Eye (tissue), 1 donor: ENCODE measurements around the gene FGB.
"Not testable (repeated sequence)": the region's sequence is repeated elsewhere in the genome, so short reads cannot be mapped to it uniquely, and the experiment has no call there.

Experiments
- DNase-seq: peaks from one replicate; pipeline ENCODE4 v3.0.0-alpha.2; 2015

The FGB gene

GRCh38 chr4:154566639-154567204 lies 3.9 kb downstream of the FGB start:
- DNase-seq = no peak

DNA sequence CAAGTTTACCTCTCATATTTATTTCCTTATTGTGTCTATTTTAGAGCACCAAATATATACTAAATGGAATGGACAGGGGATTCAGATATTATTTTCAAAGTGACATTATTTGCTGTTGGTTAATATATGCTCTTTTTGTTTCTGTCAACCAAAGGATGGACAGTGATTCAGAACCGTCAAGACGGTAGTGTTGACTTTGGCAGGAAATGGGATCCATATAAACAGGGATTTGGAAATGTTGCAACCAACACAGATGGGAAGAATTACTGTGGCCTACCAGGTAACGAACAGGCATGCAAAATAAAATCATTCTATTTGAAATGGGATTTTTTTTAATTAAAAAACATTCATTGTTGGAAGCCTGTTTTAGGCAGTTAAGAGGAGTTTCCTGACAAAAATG lies 6.2 kb downstream of the FGB start:
- no peak for DNase-seq

DNA sequence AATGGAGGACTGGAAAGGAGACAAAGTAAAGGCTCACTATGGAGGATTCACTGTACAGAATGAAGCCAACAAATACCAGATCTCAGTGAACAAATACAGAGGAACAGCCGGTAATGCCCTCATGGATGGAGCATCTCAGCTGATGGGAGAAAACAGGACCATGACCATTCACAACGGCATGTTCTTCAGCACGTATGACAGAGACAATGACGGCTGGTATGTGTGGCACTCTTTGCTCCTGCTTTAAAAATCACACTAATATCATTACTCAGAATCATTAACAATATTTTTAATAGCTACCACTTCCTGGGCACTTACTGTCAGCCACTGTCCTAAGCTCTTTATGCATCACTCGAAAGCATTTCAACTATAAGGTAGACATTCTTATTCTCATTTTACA lies 6.8 kb downstream of the FGB start:
- no peak for DNase-seq

- DNase-seq = no peak
These were observed 10.5 kb downstream of the FGB start for GRCh38 chr4:154573190-154573870.

DNA sequence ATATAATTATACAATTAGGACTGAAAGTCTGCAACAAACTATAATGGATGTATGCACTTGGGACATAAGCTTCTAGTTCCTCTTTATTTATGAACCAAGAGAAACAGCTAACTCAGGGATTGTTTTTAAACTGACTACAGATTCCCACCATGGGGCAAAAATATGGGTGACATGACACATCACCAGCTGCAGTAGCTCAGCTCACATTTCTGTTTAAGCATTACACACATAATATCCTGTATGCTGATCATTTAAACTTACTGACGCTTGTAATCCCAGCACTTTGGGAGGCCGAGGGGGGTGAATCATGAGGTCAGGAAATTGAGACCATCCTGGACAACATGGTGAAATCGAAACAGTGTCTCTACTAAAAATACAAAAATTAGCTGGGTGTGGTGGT lies 11.5 kb downstream of the FGB start:
- no peak for DNase-seq

DNA sequence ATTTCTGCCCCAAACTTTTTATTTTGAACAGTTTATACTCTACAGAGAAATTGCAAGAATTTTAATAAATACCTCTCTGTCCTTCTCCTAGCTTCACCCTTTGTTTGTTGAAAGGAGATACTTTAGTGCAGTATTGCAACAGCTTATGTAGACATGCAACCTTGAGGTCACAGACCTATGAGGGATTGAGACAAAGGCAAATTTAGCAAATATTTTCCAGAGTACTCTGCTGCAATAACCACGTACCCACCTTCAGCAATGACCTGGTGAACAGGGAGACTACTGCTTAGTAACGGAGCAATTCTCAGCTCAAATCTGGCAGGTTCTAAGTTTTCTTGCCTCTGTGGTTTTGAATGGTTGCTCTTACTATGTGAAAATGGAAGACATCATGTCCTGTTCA lies 14.5 kb downstream of the FGB start:
- DNase-seq = no peak

DNA sequence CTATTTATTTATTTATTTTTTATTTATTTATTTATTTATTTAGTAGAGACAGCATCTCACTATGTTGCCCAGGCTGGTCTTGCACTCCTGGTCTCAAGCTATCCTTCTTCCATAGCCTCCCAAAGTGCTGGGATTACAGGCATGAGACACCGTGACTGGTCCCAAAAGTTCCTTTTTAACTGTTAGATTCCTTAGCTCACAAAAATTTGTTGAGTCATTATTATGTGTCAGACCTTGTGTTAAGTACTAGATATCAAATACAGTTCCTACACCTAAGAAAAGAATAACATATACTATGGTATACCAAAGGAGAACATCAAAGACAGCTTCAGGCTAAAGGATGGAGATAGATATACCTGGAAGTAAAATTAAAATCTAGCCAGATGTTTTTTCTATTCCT lies 16.1 kb downstream of the FGB start:
- no peak for DNase-seq

DNA sequence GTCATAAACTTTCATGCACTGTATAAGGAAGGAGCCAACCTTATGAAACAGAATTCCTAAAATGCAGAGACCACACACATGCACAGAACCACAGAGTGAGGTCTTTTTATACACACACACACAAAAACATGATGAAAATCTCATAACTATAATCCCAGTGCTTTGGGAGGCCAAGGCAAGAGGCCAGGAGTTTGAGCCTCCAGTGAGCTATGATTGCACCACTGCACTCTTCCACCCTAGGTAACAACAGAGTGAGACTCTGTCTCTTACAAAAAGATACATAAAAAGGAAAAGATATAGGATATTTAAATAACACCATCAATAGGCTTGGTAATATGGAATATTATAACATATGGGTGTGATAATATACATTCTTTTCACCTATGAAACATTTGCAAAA lies 17.1 kb downstream of the FGB start:
- DNase-seq = no peak

DNA sequence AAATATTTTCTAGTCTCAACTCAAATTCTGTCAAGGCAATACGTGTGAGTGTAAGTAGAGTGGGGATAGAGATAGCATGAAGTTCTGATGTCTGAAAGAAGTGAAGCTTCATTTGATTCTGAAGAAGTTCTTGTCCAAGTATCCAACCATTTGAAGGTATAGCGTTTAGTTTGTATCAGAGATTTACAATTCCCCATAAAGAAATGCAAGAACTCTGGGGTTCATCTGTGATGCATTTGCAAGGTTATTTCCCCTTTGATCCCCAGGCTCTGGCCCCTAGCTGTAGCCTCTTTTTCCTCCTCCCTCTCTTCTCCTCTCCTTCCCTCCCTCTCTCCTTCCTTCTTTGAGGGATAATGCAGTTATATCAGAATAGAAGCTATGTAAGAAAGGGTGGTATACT lies 19.9 kb downstream of the FGB start:
- DNase-seq = no peak

- DNase-seq = no peak
These were observed 20.4 kb downstream of the FGB start for GRCh38 chr4:154583230-154583629.

DNA sequence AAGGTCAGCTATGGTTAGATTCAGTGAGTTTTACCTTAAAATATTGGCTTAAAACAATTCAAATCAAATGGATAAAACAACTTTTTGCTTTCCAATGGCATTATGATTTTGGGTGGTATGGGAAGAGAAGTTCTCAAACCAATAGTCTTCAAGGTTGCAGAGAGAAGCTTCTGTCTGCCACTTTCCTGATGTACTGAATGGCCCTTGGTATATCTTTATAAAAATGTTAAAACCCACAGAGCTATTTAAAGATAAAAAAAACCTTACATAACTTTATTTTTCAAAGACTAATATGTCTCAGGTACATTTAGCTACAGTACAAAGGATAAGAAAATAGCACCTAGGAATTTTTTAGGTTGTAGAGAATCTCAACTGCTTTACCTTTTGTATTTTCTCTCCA lies 20.9 kb downstream of the FGB start:
- no peak for DNase-seq

GRCh38 chr4:154584259-154584658 lies 21.4 kb downstream of the FGB start:
- no peak for DNase-seq

GRCh38 chr4:154585369-154586018 lies 22.7 kb downstream of the FGB start:
- DNase-seq = no peak

GRCh38 chr4:154586296-154587033 lies 23.7 kb downstream of the FGB start:
- DNase-seq = no peak

- DNase-seq = no peak
These were observed 25.4 kb downstream of the FGB start for GRCh38 chr4:154588198-154588597.

DNA sequence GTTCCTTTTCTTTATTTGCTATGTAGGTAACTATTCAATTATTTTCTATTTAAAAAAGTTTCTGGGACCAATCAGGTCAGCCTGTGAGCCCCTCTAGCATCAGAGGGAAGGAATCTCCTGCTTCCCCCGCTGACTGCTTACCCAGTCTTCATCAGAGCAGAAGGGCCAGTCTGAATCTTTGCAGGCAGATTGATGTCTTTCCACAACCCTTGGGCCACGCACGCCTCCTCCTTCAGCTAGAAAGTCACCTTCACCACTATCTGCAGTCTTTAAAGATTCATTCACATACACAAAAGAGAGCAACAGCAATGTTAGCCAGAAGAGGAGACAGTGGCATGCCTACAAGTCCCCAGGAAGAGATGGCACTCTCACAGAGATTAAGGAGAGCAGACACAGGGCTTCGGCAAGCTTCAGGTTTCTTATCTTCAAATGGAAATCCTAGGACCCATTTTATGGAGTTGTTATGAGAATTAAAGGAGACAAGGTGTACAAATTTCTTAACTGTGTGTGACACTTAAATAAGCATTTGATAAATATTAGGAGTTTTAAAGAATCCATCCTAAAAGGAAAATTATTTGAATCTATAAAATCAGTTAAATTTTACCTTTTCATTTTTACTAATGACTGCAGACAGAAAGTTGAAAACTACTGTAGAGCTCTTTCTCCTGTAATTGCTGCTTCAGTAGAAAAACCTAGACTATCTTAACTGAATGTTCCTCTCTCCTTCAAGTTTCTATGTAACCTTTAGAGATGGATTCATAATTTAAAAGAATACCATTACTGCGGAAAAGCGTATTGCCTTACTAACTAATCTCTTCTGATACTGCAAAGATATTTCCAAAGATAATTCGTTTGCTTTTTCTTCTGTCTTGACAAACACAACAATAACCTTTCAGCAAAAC lies 26.7 kb downstream of the FGB start:
- DNase-seq = no peak

- DNase-seq = no peak
These were observed 27.7 kb downstream of the FGB start, which contains the start of gene FGA for GRCh38 chr4:154590329-154591006. FGA (minus strand) TSS chr4:154590742; CDS start chr4:154590687, 55 bp downstream.

- DNase-seq = no peak
These were observed 29.1 kb downstream of the FGB start for GRCh38 chr4:154591890-154592289.

DNA sequence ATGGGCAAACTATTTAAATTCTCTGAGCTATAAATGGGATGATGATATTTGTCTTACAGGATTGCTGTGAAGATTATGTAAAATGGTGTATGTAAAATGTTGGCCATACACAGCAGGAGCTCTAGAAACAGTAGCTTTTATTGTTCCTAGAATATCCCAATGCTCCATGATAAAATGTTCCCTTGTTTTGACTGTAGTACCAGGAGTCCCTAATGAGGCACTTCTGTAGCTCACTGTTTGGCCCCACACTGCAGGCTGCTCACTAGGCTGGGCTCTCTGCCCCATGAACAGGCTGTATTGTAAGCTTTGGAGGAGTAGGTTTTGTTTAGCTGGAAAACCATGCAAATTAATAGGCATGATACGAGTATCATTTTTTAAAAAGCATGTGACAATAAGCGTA lies 31.1 kb downstream of the FGB start:
- no peak for DNase-seq

DNA sequence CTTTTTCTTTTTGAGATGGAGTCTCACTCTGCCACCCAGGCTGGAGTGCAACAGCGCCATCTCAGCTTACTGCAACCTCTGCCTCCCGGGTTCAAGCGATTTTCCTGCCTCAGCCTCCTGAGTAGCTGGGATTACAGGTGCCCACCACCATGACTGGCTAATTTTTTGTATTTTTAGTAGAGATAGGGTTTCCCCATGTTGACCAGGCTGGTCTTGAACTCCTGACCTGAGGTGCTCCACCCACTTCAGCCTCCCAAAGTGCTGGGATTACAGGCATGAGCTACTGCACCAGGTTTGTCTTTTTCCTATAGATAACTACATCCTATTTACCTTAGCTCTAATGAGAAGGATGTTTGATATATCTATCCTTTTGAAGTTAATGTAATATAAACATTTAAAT lies 31.5 kb downstream of the FGB start:
- not testable (repeated sequence) for DNase-seq

DNA sequence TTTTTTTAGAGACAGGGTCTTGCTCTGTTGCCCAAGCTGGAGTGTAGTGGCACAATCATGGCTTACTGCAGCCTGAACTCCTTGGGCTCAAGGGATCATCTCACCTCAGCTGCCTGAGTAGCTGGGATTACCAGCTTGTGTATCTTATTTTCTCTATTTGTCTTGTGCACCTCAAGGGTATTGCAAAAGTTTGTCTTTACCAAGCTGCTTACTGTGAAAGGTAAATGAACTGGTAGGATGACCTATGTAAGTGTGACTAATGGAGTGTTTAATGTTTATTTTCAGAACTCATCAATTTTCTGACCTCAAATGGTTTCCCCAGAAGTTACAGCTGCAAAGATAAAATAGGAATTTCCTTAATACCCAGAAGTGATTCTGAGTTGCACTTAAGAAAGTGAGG lies 33.0 kb downstream of the FGB start:
- DNase-seq = peak; percentile 3

DNA sequence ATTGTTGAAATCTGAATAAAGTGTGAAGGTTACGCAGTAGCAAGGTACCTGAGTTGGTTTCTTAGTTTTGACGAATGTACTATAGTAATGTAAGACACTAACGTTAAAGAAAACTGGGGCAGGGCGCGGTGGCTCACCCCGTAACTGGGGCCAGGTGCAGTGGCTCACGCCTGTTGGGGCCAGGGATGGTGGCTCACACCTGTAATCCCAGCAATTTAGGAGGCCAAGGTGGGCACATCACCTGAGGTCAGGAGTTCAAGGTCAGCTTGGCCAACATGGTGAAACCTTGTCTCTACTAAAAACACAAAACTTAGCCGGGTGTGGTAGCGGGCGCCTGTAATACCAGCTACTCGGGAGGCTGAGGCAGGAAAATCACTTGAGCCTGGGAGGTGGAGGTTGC lies 34.5 kb downstream of the FGB start:
- not testable (repeated sequence) for DNase-seq
